HepG2 (cell line): ENCODE data around the gene SYNDIG1. TPM values are rescaled to one million over a fixed set of nuclear protein-coding genes. Genes with fewer than 3 reads are reported as not detected.

ENCODE experiments used
- ATAC-seq: fragments of 200-7000 bp; cut with Tn5 transposase; 3 replicates; pipeline ENCODE4 v1.9.1; 2020; ENCODE audit warnings: mild to moderate bottlenecking, moderate library complexity
- BruUV-seq: library from RNA; stranded (reverse); fragments of 400-500 nt; replicated peaks from 2 replicates; lab custom pipeline; 2021; lab: Mats Ljungman, UMichigan
- CTCF ChIA-PET: fragments of 300-600 bp; formaldehyde crosslinking; extraction: SDS; loops from one replicate; lab custom pipeline; 2021; ENCODE audit warnings: low total read pairs, inconsistent platforms, low intra/inter-chr PET ratio; lab: Yijun Ruan, JAX
- POLR2A ChIA-PET: fragments of 350-600 bp; sonication (Branson Sonifier 250); formaldehyde crosslinking; loops from one replicate; lab custom pipeline; 2020; ENCODE audit warnings: antibody characterized with exemption, inconsistent platforms; lab: Yijun Ruan, JAX
- DNase-seq: peaks from one replicate; pipeline ENCODE4 v3.0.0-alpha.2; 2015; ENCODE audit warnings: low spot score
- FAIRE-seq: peaks from 3 replicates; lab custom pipeline; 2011; peaks lifted over from hg19 to GRCh38; lab: Jason Lieb, UNC
- H2AFZ ChIP-seq: one replicate; pipeline ENCODE4 v1.6.1; 2011; ENCODE audit warnings: low read length, inconsistent platforms
- H3K27ac ChIP-seq: fragments of 300-600 bp; 3 replicates; pipeline ENCODE4 v1.8.0; 2011; ENCODE audit warnings: mixed run types, mild to moderate bottlenecking, mixed read lengths, low read length, inconsistent platforms; ENCODE audit not compliant: insufficient read depth; ENCODE audit errors: extremely low read length
- H3K27me3 ChIP-seq, 2 experiments: fragments of 200-600 bp in 1 of 2; 2 replicates in 1 of 2; 3 replicates in 1 of 2; pipeline versions ENCODE4 v1.6.0 to v1.8.0; 2011; ENCODE audit warnings: low read length in 2 of 2, mild to moderate bottlenecking in 2 of 2, moderate library complexity in 2 of 2, inconsistent platforms in 1 of 2; ENCODE audit not compliant: insufficient read depth in 2 of 2, control insufficient read depth in 1 of 2
- H3K36me3 ChIP-seq, 2 experiments: fragments of 200-600 bp in 1 of 2; replicated peaks in 1 of 2; 2 replicates in 1 of 2; 3 replicates in 1 of 2; pipeline versions ENCODE4 v1.5.1 to v1.8.0; 2011; ENCODE audit warnings: low read length in 2 of 2, inconsistent platforms in 1 of 2; ENCODE audit not compliant: insufficient read depth in 2 of 2, control insufficient read depth in 1 of 2
- H3K4me1 ChIP-seq: 2 replicates; pipeline ENCODE4 v1.5.1; 2012; ENCODE audit warnings: low read length, inconsistent platforms; ENCODE audit not compliant: insufficient read depth
- H3K4me2 ChIP-seq: 2 replicates; pipeline ENCODE4 v1.6.0; 2011; ENCODE audit warnings: low read depth, low read length, inconsistent platforms
- H3K4me3 ChIP-seq, 3 experiments: fragments of 200-600 bp in 1 of 3; sonication (generic), shearing (Covaris generic) in 1 of 3; replicated peaks in 1 of 3; 2 replicates each; pipeline ENCODE4 v1.5.1; 2011 to 2016; ENCODE audit warnings: low read length in 3 of 3, inconsistent platforms in 2 of 3, low read depth in 2 of 3, mild to moderate bottlenecking in 2 of 3, control low read depth in 1 of 3, mixed read lengths in 1 of 3; ENCODE audit not compliant: insufficient read depth in 1 of 3
- H3K79me2 ChIP-seq: one replicate; pipeline ENCODE4 v1.6.1; 2011; ENCODE audit warnings: low read length, inconsistent platforms; ENCODE audit not compliant: insufficient read depth
- H3K9ac ChIP-seq: 2 replicates; pipeline ENCODE4 v1.6.0; 2011; ENCODE audit warnings: mild to moderate bottlenecking, low read depth, low read length, inconsistent platforms; ENCODE audit not compliant: insufficient read depth
- H3K9me3 ChIP-seq: 2 replicates; pipeline ENCODE4 v1.5.1; 2012; ENCODE audit warnings: mild to moderate bottlenecking, low read length
- H4K20me1 ChIP-seq: 2 replicates; pipeline ENCODE4 v1.6.0; 2011; ENCODE audit warnings: inconsistent platforms, mild to moderate bottlenecking, low read length, moderate library complexity; ENCODE audit not compliant: insufficient read depth
- DZIP1 ChIP-seq: sonication (generic); formaldehyde crosslinking; IDR thresholded peaks from 2 replicates; pipeline ENCODE4 v1.5.0; 2020; ENCODE audit warnings: mild to moderate bottlenecking, missing genetic modification reagents
- LBX2 ChIP-seq: sonication (generic); formaldehyde crosslinking; IDR thresholded peaks from 2 replicates; pipeline ENCODE4 v1.5.0; 2020; ENCODE audit warnings: missing genetic modification reagents, mild to moderate bottlenecking, borderline replicate concordance
- MAFF ChIP-seq: IDR thresholded peaks from 2 replicates; pipeline ENCODE4 v1.6.1; 2011; ENCODE audit warnings: low read depth, low read length, improper control_type of control experiment
- NFYB ChIP-seq: sonication (generic); formaldehyde crosslinking; IDR thresholded peaks from 2 replicates; pipeline ENCODE4 v1.4.0; 2020; ENCODE audit warnings: missing genetic modification reagents
- PAX8 ChIP-seq: sonication (generic); formaldehyde crosslinking; IDR thresholded peaks from 2 replicates; pipeline ENCODE4 v1.8.0; 2022; ENCODE audit warnings: mild to moderate bottlenecking, missing genetic modification reagents, borderline replicate concordance
- TARDBP ChIP-seq: sonication (generic); formaldehyde crosslinking; IDR thresholded peaks from 2 replicates; pipeline ENCODE4 v1.8.0; 2022; ENCODE audit warnings: mild to moderate bottlenecking, missing genetic modification reagents
- TIGD3 ChIP-seq: sonication (generic); formaldehyde crosslinking; IDR thresholded peaks from 2 replicates; pipeline ENCODE4 v1.5.1; 2020; ENCODE audit warnings: mild to moderate bottlenecking, missing genetic modification reagents, borderline replicate concordance
- ZKSCAN5 ChIP-seq: sonication (generic); formaldehyde crosslinking; IDR thresholded peaks from 2 replicates; pipeline ENCODE4 v1.5.1; 2020; ENCODE audit warnings: mild to moderate bottlenecking, missing genetic modification reagents
- ZNF251 ChIP-seq: sonication (generic); formaldehyde crosslinking; IDR thresholded peaks from 2 replicates; pipeline ENCODE4 v1.9.0; 2021; ENCODE audit warnings: mild to moderate bottlenecking, missing genetic modification reagents
- ZNF317 ChIP-seq: sonication (generic); formaldehyde crosslinking; IDR thresholded peaks from 2 replicates; pipeline ENCODE4 v1.5.0; 2020; ENCODE audit warnings: mild to moderate bottlenecking, missing genetic modification reagents
- ZNF546 ChIP-seq: sonication (generic); formaldehyde crosslinking; conservative IDR thresholded peaks from 2 replicates; pipeline ENCODE4 v1.8.1; 2023; ENCODE audit warnings: mild to moderate bottlenecking, missing genetic modification reagents
- ZNF816 ChIP-seq: sonication (generic); formaldehyde crosslinking; IDR thresholded peaks from 2 replicates; pipeline ENCODE4 v1.8.0; 2022; ENCODE audit warnings: missing genetic modification reagents, mild to moderate bottlenecking, borderline replicate concordance
- ZNF839 ChIP-seq: sonication (generic); formaldehyde crosslinking; IDR thresholded peaks from 2 replicates; pipeline ENCODE4 v1.4.0; 2020; ENCODE audit warnings: missing genetic modification reagents, mild to moderate bottlenecking, borderline replicate concordance
- WGBS: methylation state at CpG from one replicate; pipeline ENCODE4 v1.1.6; 2017; ENCODE audit warnings: low lambda C conversion rate; 5-methylcytosine and 5-hydroxymethylcytosine counted together
- in situ Hi-C: cut with HindIII; loops from 2 replicates; pipeline ENCODE4 v1.10.0; 2017; ENCODE audit warnings: low pct_unique_long_range_greater_than_20kb; ENCODE audit not compliant: extremely low pct_ligation_motif_present
- intact Hi-C: fragments of 100-400 bp; cut with micrococcal nuclease; formaldehyde crosslinking; loops from one replicate; pipeline ENCODE4 v1.10.0; 2022; ENCODE audit not compliant: unreplicated experiment
- polyA plus RNA-seq, 8 experiments: library from polyadenylated mRNA; depleted of rRNA in 3 of 8; stranded (reverse) in 7 of 8; unstranded in 1 of 8; fragments of >200 nt; fragmentation: Illumina TruSeq in 4 of 8; extraction: Trizol in 4 of 8; gene quantifications; 2 replicates each; pipeline versions ENCODE4 v1.2.1 to v1.2.3, GENCODE V29; 2011 to 2016; ENCODE audit warnings: low read depth in 4 of 8, missing spikeins in 1 of 8, mixed read lengths in 1 of 8; ENCODE audit not compliant: insufficient read depth in 1 of 8
- total RNA-seq, 5 experiments: library from RNA; depleted of rRNA; stranded (reverse); fragments of >200 nt; fragmentation: Illumina TruSeq; extraction: Trizol; gene quantifications; 2 replicates each; pipeline ENCODE4 v1.2.3, GENCODE V29; 2016; ENCODE audit warnings: low read depth in 1 of 5

The SYNDIG1 gene
- total and polyA plus RNA-seq, 2 of the 13 experiments (the other 11 are each of a cell fraction or from before 2014, with no cell fraction given) = not detected

GRCh38 chr20:24485981-24486380, 16.6 kb downstream of the SYNDIG1 start:
- Histone ChIP-seq H3K4me2 (no peak overlapping the region), H3K36me3 (no peaks in the 10 kb centered on the region), H3K27me3 (no peaks in the 10 kb centered on the region; a peak in 1 of 5 replicates), H3K4me1 (no peaks in the 10 kb centered on the region), H3K4me3 (no peak overlapping the region), H3K27ac (no peak overlapping the region), H2AFZ (no peak overlapping the region), H3K9me3 (no peaks in the 10 kb centered on the region), H3K9ac (no peak overlapping the region), H4K20me1 (no peaks in the 10 kb centered on the region), H3K79me2 (no peaks in the 10 kb centered on the region)
- BruUV-seq = no TSS peak
- ChIA-PET POLR2A (no interaction called here), CTCF (no interaction called here)
- intact Hi-C loops = no loop called here
- ATAC-seq (no peak), FAIRE-seq (no peak), DNase-seq (no peak)
- TF ChIP-seq ZNF546 (no peak), ZNF317 (no peak), LBX2 (CRISPR knock-in tag) (no peak), TARDBP (no peak), TIGD3 (no peak), PAX8 (CRISPR knock-in tag) (no peak), DZIP1 (CRISPR knock-in tag) (no peak), MAFF (no peak), ZNF839 (CRISPR knock-in tag) (no peak), ZKSCAN5 (no peak), ZNF816 (CRISPR knock-in tag) (no peak), NFYB (CRISPR knock-in tag) (no peak), ZNF251 (CRISPR knock-in tag) (no peak)
- in situ Hi-C loops = no loop called here
- 4% methylated on average over 1 of the region's 1 CpG for WGBS
